ENCODE data around the gene ABCD4.

Gene ABCD4

DNA sequence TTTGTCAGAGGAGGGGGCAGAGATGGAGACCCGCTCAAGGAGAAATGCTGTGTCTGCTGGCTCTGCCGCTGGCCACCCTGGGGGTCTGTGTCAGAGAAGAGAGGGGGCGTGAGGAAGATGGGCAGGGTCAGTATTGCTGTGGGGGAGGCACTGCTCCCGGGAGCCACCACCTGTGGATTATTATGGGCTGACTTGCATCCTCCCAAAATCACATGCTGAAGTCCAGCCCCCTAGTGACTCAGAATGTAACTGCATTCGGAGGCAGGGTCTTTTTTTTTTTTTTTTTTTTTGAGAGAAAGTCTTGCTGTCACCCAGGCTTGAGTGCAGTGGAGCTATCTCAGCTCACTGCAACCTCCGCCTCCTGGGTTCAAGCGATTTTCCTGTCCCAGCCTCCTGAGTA, 12.3 kb downstream of the ABCD4 start:
- no peak overlapping the region for H3K4me3 ChIP-seq (ENCODE audit: low read length)
- H3K36me3 ChIP-seq (ENCODE audit: control insufficient read depth, insufficient read depth, low read length) = peaks cover 28% of the 10 kb centered on the region
- no peak overlapping the region for H3K56ac ChIP-seq (ENCODE audit: low read length)
- H4K5ac ChIP-seq (ENCODE audit: low read length) = no peak overlapping the region
- no peak overlapping the region for H3K9ac ChIP-seq (ENCODE audit: low read length)
- H2AK5ac ChIP-seq (ENCODE audit: low read length) = no peak overlapping the region
- peaks cover 4% of the 10 kb centered on the region for H3K79me2 ChIP-seq (ENCODE audit: control insufficient read depth, insufficient read depth, low read length)
- no peak overlapping the region for H3K18ac ChIP-seq (ENCODE audit: low read length)
- H3K4me1 ChIP-seq (ENCODE audit: control insufficient read depth, low read depth, low read length) = no peaks in the 10 kb centered on the region
- H3K4ac ChIP-seq (ENCODE audit: low read depth, low read length) = no peak overlapping the region
- no peaks in the 10 kb centered on the region for H3K27me3 ChIP-seq (ENCODE audit: insufficient read depth, low read length, poor library complexity)
- H2BK5ac ChIP-seq (ENCODE audit: low read length) = no peak overlapping the region
- no peak overlapping the region for H3K27ac ChIP-seq (ENCODE audit: low read depth, low read length)
- no CpG with 5 or more reads among the region's 7 CpGs for WGBS (ENCODE audit: extremely low coverage, insufficient coverage, low lambda C conversion rate)
- H2BK120ac ChIP-seq (ENCODE audit: low read depth, low read length) = no peak overlapping the region
- no peak overlapping the region for H3K23ac ChIP-seq (ENCODE audit: low read length)
- no peak overlapping the region for H4K8ac ChIP-seq (ENCODE audit: low read depth, low read length)
- peaks cover 9% of the 10 kb centered on the region for H3K79me1 ChIP-seq (ENCODE audit: low read length)
- peak; percentile 67 for DNase-seq
- no peak overlapping the region for H3K4me2 ChIP-seq (ENCODE audit: low read length)
- H2BK15ac ChIP-seq (replicated peaks; ENCODE audit: low read depth) = no peak overlapping the region

- H3K4ac ChIP-seq (ENCODE audit: low read depth, low read length) = no peak overlapping the region
- no peak overlapping the region for H2BK5ac ChIP-seq (ENCODE audit: low read length)
- H3K18ac ChIP-seq (ENCODE audit: low read length) = no peak overlapping the region
- no peak overlapping the region for H3K4me2 ChIP-seq (ENCODE audit: low read length)
- no peaks in the 10 kb centered on the region for H3K27me3 ChIP-seq (ENCODE audit: insufficient read depth, low read length, poor library complexity)
- H4K5ac ChIP-seq (ENCODE audit: low read length) = no peak overlapping the region
- no peak overlapping the region for H3K56ac ChIP-seq (ENCODE audit: low read length)
- no peak overlapping the region for H2AK5ac ChIP-seq (ENCODE audit: low read length)
- H3K4me3 ChIP-seq (ENCODE audit: low read length) = no peak overlapping the region
- H3K4me1 ChIP-seq (ENCODE audit: control insufficient read depth, low read depth, low read length) = no peaks in the 10 kb centered on the region
- no peak overlapping the region for H2BK15ac ChIP-seq (replicated peaks; ENCODE audit: low read depth)
- peaks cover 4% of the 10 kb centered on the region for H3K79me2 ChIP-seq (ENCODE audit: control insufficient read depth, insufficient read depth, low read length)
- H2BK120ac ChIP-seq (ENCODE audit: low read depth, low read length) = no peak overlapping the region
- H4K8ac ChIP-seq (ENCODE audit: low read depth, low read length) = no peak overlapping the region
- peaks cover 7% of the 10 kb centered on the region for H3K79me1 ChIP-seq (ENCODE audit: low read length)
- peaks cover 28% of the 10 kb centered on the region for H3K36me3 ChIP-seq (ENCODE audit: control insufficient read depth, insufficient read depth, low read length)
- no CpG with 5 or more reads among the region's 5 CpGs for WGBS (ENCODE audit: extremely low coverage, insufficient coverage, low lambda C conversion rate)
- no peak for DNase-seq
- no peak overlapping the region for H3K23ac ChIP-seq (ENCODE audit: low read length)
- H3K27ac ChIP-seq (ENCODE audit: low read depth, low read length) = no peak overlapping the region
- no peak overlapping the region for H3K9ac ChIP-seq (ENCODE audit: low read length)
These were observed 12.9 kb downstream of the ABCD4 start for GRCh38 chr14:74289801-74290200.

GRCh38 chr14:74286736-74287135, 16.0 kb downstream of the ABCD4 start:
- H3K4me1 ChIP-seq (ENCODE audit: control insufficient read depth, low read depth, low read length) = no peaks in the 10 kb centered on the region
- H3K79me2 ChIP-seq (ENCODE audit: control insufficient read depth, insufficient read depth, low read length) = no peaks in the 10 kb centered on the region
- H4K8ac ChIP-seq (ENCODE audit: low read depth, low read length) = no peak overlapping the region
- H3K27ac ChIP-seq (ENCODE audit: low read depth, low read length) = no peak overlapping the region
- no peak overlapping the region for H2AK5ac ChIP-seq (ENCODE audit: low read length)
- H3K27me3 ChIP-seq (ENCODE audit: insufficient read depth, low read length, poor library complexity) = no peaks in the 10 kb centered on the region
- no peak overlapping the region for H3K23ac ChIP-seq (ENCODE audit: low read length)
- H3K9ac ChIP-seq (ENCODE audit: low read length) = no peak overlapping the region
- H3K4me2 ChIP-seq (ENCODE audit: low read length) = no peak overlapping the region
- H3K79me1 ChIP-seq (ENCODE audit: low read length) = peaks cover 2% of the 10 kb centered on the region
- DNase-seq = no peak
- H2BK120ac ChIP-seq (ENCODE audit: low read depth, low read length) = no peak overlapping the region
- no CpG with 5 or more reads among the region's 7 CpGs for WGBS (ENCODE audit: extremely low coverage, insufficient coverage, low lambda C conversion rate)
- H3K4ac ChIP-seq (ENCODE audit: low read depth, low read length) = no peak overlapping the region
- no peak overlapping the region for H2BK5ac ChIP-seq (ENCODE audit: low read length)
- H4K5ac ChIP-seq (ENCODE audit: low read length) = no peak overlapping the region
- no peak overlapping the region for H3K56ac ChIP-seq (ENCODE audit: low read length)
- H3K18ac ChIP-seq (ENCODE audit: low read length) = no peak overlapping the region
- H3K36me3 ChIP-seq (ENCODE audit: control insufficient read depth, insufficient read depth, low read length) = peaks cover 32% of the 10 kb centered on the region
- no peak overlapping the region for H3K4me3 ChIP-seq (ENCODE audit: low read length)
- no peak overlapping the region for H2BK15ac ChIP-seq (replicated peaks; ENCODE audit: low read depth)

DNA sequence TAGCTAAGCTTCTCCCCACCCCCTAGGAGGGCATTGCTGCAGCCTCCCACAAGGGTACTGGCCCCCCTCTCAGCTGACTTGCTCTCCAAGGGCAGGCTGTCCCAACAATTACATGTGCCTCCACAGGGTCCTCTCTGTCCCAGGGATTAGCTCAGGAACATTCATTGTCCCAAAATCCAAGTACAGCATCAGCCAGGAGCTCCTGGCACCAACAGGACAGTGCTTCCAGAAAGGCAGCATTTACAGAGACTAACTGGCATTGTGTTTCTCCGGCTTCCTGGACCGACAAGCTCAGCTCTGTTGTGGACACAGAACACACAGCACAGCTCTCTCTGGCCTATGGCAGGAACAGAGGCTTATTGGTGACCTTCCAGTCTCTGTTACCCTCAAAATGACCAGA, 21.7 kb downstream of the ABCD4 start:
- Histone ChIP-seq H3K4me1 (ENCODE audit: control insufficient read depth, low read depth, low read length) (no peaks in the 10 kb centered on the region), H2BK120ac (ENCODE audit: low read depth, low read length) (no peak overlapping the region), H3K9ac (ENCODE audit: low read length) (no peak overlapping the region), H4K5ac (ENCODE audit: low read length) (no peak overlapping the region), H3K27me3 (ENCODE audit: insufficient read depth, low read length, poor library complexity) (no peaks in the 10 kb centered on the region), H3K79me2 (ENCODE audit: control insufficient read depth, insufficient read depth, low read length) (no peaks in the 10 kb centered on the region), H2BK5ac (ENCODE audit: low read length) (no peak overlapping the region), H3K4me2 (ENCODE audit: low read length) (no peak overlapping the region), H2BK15ac (replicated peaks; ENCODE audit: low read depth) (no peak overlapping the region), H3K4me3 (ENCODE audit: low read length) (no peak overlapping the region), H4K8ac (ENCODE audit: low read depth, low read length) (no peak overlapping the region), H3K18ac (ENCODE audit: low read length) (no peak overlapping the region), H3K4ac (ENCODE audit: low read depth, low read length) (no peak overlapping the region), H3K27ac (ENCODE audit: low read depth, low read length) (no peak overlapping the region), H3K79me1 (ENCODE audit: low read length) (no peaks in the 10 kb centered on the region), H3K36me3 (ENCODE audit: control insufficient read depth, insufficient read depth, low read length) (peaks cover 6% of the 10 kb centered on the region), H3K56ac (ENCODE audit: low read length) (no peak overlapping the region), H3K23ac (ENCODE audit: low read length) (no peak overlapping the region), H2AK5ac (ENCODE audit: low read length) (no peak overlapping the region)
- DNase-seq = no peak
- WGBS (ENCODE audit: extremely low coverage, insufficient coverage, low lambda C conversion rate) = no CpG with 5 or more reads among the region's 2 CpGs

- no CpG with 5 or more reads among the region's 2 CpGs for WGBS (ENCODE audit: extremely low coverage, insufficient coverage, low lambda C conversion rate)
- Histone ChIP-seq H3K27me3 (ENCODE audit: insufficient read depth, low read length, poor library complexity) (no peaks in the 10 kb centered on the region), H3K79me1 (ENCODE audit: low read length) (no peaks in the 10 kb centered on the region), H3K4ac (ENCODE audit: low read depth, low read length) (no peak overlapping the region), H2BK5ac (ENCODE audit: low read length) (no peak overlapping the region), H3K79me2 (ENCODE audit: control insufficient read depth, insufficient read depth, low read length) (no peaks in the 10 kb centered on the region), H3K23ac (ENCODE audit: low read length) (no peak overlapping the region), H4K5ac (ENCODE audit: low read length) (no peak overlapping the region), H3K56ac (ENCODE audit: low read length) (no peak overlapping the region), H3K36me3 (ENCODE audit: control insufficient read depth, insufficient read depth, low read length) (peaks cover under 1% of the 10 kb centered on the region), H3K4me1 (ENCODE audit: control insufficient read depth, low read depth, low read length) (no peaks in the 10 kb centered on the region), H3K18ac (ENCODE audit: low read length) (no peak overlapping the region), H2BK120ac (ENCODE audit: low read depth, low read length) (no peak overlapping the region), H3K4me3 (ENCODE audit: low read length) (no peak overlapping the region), H3K9ac (ENCODE audit: low read length) (no peak overlapping the region), H3K4me2 (ENCODE audit: low read length) (no peak overlapping the region), H2BK15ac (replicated peaks; ENCODE audit: low read depth) (no peak overlapping the region), H3K27ac (ENCODE audit: low read depth, low read length) (no peak overlapping the region), H2AK5ac (ENCODE audit: low read length) (no peak overlapping the region), H4K8ac (ENCODE audit: low read depth, low read length) (no peak overlapping the region)
- no peak for DNase-seq
These were observed 24.7 kb downstream of the ABCD4 start for GRCh38 chr14:74278080-74278479.

DNA sequence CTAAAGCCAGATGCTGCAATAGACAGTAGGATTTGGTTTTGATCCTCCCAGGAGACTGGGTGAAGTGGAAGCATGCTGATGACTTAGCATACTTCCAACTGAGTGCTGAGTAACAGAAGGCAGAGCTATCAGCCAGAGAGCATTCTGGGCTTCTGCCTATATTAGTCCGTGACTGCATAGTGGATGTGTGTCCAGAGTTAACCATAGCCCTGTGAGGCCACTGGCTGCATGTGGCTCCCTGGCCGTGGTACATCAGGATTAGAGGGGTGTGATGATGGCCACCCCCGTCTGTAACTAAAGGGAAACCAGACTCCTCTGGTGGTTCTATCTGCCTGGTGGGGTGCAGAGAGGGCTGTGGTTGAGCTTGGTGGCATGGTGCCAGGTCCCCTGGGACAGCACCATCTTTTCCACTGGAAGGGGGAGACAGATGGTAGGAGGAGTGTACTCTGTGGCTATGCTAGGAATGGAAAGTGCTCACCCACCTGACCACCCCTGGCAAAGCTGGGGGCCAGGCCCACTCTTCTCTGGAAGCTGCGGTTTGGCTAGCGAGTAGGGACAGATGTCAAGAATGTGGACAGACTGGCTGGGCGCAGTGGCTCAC, 27.4 kb downstream of the ABCD4 start:
- no CpG with 5 or more reads among the region's 6 CpGs for WGBS (ENCODE audit: extremely low coverage, insufficient coverage, low lambda C conversion rate)

More for the DNA sequence above, 27.4 kb downstream of the ABCD4 start:
- Histone ChIP-seq H4K8ac (ENCODE audit: low read depth, low read length) (no peak overlapping the region), H3K18ac (ENCODE audit: low read length) (no peak overlapping the region), H2AK5ac (ENCODE audit: low read length) (no peak overlapping the region), H3K27ac (ENCODE audit: low read depth, low read length) (no peak overlapping the region), H3K4me1 (ENCODE audit: control insufficient read depth, low read depth, low read length) (no peaks in the 10 kb centered on the region), H2BK120ac (ENCODE audit: low read depth, low read length) (no peak overlapping the region), H3K4me2 (ENCODE audit: low read length) (no peak overlapping the region), H3K79me2 (ENCODE audit: control insufficient read depth, insufficient read depth, low read length) (no peaks in the 10 kb centered on the region), H3K79me1 (ENCODE audit: low read length) (no peaks in the 10 kb centered on the region), H3K9ac (ENCODE audit: low read length) (no peak overlapping the region), H2BK15ac (replicated peaks; ENCODE audit: low read depth) (no peak overlapping the region), H3K56ac (ENCODE audit: low read length) (no peak overlapping the region), H3K23ac (ENCODE audit: low read length) (no peak overlapping the region), H3K4me3 (ENCODE audit: low read length) (no peak overlapping the region), H3K27me3 (ENCODE audit: insufficient read depth, low read length, poor library complexity) (no peaks in the 10 kb centered on the region), H3K36me3 (ENCODE audit: control insufficient read depth, insufficient read depth, low read length) (no peaks in the 10 kb centered on the region), H3K4ac (ENCODE audit: low read depth, low read length) (no peak overlapping the region), H2BK5ac (ENCODE audit: low read length) (no peak overlapping the region), H4K5ac (ENCODE audit: low read length) (no peak overlapping the region)
- DNase-seq = no peak

Measured in mesendoderm (in vitro differentiated cells).